NT2/D1 (cell line): ENCODE measurements around the gene KANSL1.
"Not testable (repeated sequence)": the region's sequence is repeated elsewhere in the genome, so short reads cannot be mapped to it uniquely, and the experiment has no call there.

Experiments used
- DNase-seq: peaks from one replicate; pipeline ENCODE4 v3.0.0-alpha.2; 2011; ENCODE audit warnings: low read depth, low spot score
- H3K27me3 ChIP-seq: 2 replicates; pipeline ENCODE4 v1.6.0; 2011; ENCODE audit warnings: mild to moderate bottlenecking; ENCODE audit not compliant: insufficient read length, insufficient read depth
- H3K36me3 ChIP-seq: 2 replicates; pipeline ENCODE4 v1.6.1; 2011; ENCODE audit warnings: mild to moderate bottlenecking, low read length, mixed read lengths; ENCODE audit not compliant: insufficient read depth, insufficient read length
- H3K4me1 ChIP-seq: 2 replicates; pipeline ENCODE4 v1.5.1; 2011; ENCODE audit not compliant: insufficient read depth, insufficient read length
- H3K4me3 ChIP-seq: 2 replicates; pipeline ENCODE4 v1.5.1; 2011; ENCODE audit warnings: low read depth; ENCODE audit not compliant: insufficient read length
- H3K9ac ChIP-seq: 2 replicates; pipeline ENCODE4 v1.6.0; 2011; ENCODE audit warnings: low read depth; ENCODE audit not compliant: insufficient read length
- H3K9me3 ChIP-seq: 2 replicates; pipeline ENCODE4 v1.5.1; 2011; ENCODE audit warnings: mild to moderate bottlenecking, low read length; ENCODE audit not compliant: insufficient read depth
- SUZ12 ChIP-seq: IDR thresholded peaks from 2 replicates; pipeline ENCODE4 v1.6.1; 2011; ENCODE audit not compliant: insufficient read length, insufficient read depth; ENCODE audit errors: extremely low read depth
- YY1 ChIP-seq: IDR thresholded peaks from 2 replicates; pipeline ENCODE4 v1.6.1; 2011; ENCODE audit not compliant: insufficient read length, insufficient read depth
- ZNF274 ChIP-seq: IDR thresholded peaks from 2 replicates; pipeline ENCODE4 v1.6.1; 2011; ENCODE audit warnings: mild to moderate bottlenecking, low read depth, low read length

Gene KANSL1

DNA sequence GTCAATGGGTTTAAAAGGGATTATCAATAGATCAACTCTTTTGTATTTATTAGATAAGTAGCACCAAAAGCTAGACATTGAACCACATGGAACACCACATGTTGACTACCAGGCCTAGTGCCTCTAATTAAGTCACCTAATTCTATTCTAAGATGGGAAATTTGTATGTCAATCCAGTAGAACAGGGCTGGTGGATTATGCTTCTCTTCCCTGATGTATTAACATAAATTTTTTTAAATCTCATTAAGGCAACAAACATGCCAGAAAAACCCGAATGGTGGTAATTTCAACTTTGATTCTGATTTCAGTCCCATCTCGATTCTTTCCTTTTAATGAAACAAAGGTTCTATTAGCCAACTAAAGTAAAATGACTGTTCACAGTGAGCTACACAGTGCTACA is 92.6 kb downstream of the KANSL1 start:
- H3K4me1 ChIP-seq: no peaks in the 10 kb centered on the region
- H3K27me3 ChIP-seq: no peaks in the 10 kb centered on the region
- H3K9ac ChIP-seq: no peak overlapping the region
- H3K4me3 ChIP-seq: no peak overlapping the region
- H3K9me3 ChIP-seq: no peaks in the 10 kb centered on the region
- H3K36me3 ChIP-seq: no peaks in the 10 kb centered on the region
- no peak for DNase-seq
- TF ChIP-seq YY1: no peak
- TF ChIP-seq ZNF274: no peak
- no peak for TF ChIP-seq SUZ12

DNA sequence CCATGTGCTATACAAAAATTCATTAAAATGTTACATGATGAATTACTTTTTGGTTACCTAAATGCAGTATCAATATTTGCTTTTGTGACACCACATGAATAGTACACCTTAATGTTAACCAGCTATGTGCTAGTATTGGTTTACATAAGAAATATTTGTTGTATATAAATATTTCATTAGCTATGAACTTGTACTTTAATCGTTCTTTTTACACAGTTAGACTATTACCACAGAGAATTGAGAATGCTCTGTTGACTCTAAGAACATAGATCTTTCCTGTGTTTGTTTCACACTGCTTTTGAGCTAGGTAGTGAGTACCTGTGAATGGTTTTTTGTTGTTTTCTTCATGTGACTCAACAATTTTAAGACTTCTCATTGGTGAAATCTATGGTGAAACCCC is 93.4 kb downstream of the KANSL1 start:
- no peaks in the 10 kb centered on the region for H3K4me1 ChIP-seq
- H3K27me3 ChIP-seq: no peaks in the 10 kb centered on the region
- no peak for TF ChIP-seq YY1
- TF ChIP-seq ZNF274: no peak
- no peak for TF ChIP-seq SUZ12
- no peak for DNase-seq
- no peak overlapping the region for H3K4me3 ChIP-seq
- no peak overlapping the region for H3K9ac ChIP-seq
- H3K9me3 ChIP-seq: no peaks in the 10 kb centered on the region
- no peaks in the 10 kb centered on the region for H3K36me3 ChIP-seq

DNA sequence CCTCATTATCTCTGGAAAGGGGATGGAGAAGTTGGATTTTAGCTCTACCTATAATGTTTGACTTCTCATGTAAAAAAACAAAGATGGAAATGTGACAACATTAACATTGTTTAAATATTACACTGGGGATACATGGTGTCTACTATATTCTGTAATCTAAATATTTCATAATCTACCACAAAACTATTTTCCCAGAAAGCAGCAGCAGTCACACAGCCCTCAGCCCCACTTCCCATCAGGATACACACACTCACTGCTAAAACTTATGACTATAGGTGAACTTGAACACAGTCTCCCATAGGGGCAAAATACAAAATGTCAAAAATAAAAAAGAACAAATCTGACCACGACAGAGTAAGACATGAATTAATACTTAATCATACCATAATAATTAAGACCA is 95.7 kb downstream of the KANSL1 start:
- Histone ChIP-seq H3K36me3 (peaks cover 9% of the 10 kb centered on the region), H3K9ac (no peak overlapping the region), H3K4me1 (no peaks in the 10 kb centered on the region), H3K4me3 (no peak overlapping the region), H3K27me3 (no peaks in the 10 kb centered on the region), H3K9me3 (no peaks in the 10 kb centered on the region)
- no peak for DNase-seq
- TF ChIP-seq YY1 (no peak), ZNF274 (no peak), SUZ12 (no peak)

DNA sequence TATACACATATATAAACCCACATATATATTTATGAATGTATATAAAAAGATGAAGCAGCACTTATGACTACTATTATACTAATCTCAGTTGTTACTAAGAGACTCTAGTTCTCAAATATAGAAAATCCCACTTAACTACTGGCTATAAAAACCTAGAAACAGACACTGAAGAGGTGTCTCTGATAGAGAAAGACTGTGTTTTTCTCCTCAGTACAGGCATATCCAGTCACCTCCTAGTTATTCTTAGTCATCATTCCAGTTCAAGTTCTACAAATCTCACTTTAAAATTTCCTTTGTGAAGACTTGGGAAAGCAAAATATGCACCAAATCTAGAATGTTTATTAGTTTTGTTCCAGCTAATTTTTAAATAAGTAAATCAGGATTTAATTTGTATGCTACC is 100.2 kb downstream of the KANSL1 start:
- no peak for DNase-seq
- Histone ChIP-seq H3K4me3 (no peak overlapping the region), H3K9ac (no peak overlapping the region), H3K4me1 (no peaks in the 10 kb centered on the region), H3K27me3 (no peaks in the 10 kb centered on the region), H3K36me3 (peaks cover 33% of the 10 kb centered on the region), H3K9me3 (no peaks in the 10 kb centered on the region)
- TF ChIP-seq YY1 (no peak), ZNF274 (no peak), SUZ12 (no peak)

DNA sequence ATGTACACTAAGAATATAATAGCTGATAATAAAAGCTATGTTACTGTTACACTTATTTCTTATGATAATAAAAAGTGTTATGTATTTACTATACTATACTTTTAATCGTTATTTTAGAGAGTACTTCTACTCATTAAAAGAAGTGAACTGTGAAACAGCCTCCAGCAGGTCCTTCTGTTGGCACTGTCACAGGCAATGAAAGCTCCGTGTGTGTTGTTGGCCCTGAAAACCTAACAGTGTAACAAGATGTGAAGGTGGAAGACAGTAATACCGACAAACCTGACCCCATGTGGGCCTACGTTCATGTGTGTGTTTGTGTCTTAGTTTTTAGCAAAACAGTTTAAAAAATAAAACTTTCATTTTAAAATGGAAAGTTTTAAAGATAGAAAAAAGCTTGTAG is 102.4 kb downstream of the KANSL1 start:
- H3K9ac ChIP-seq: no peak overlapping the region
- no peaks in the 10 kb centered on the region for H3K9me3 ChIP-seq
- H3K36me3 ChIP-seq: peaks cover 37% of the 10 kb centered on the region
- TF ChIP-seq YY1: no peak
- no peak for TF ChIP-seq ZNF274
- no peak for TF ChIP-seq SUZ12
- no peak overlapping the region for H3K4me3 ChIP-seq
- H3K27me3 ChIP-seq: no peaks in the 10 kb centered on the region
- DNase-seq: no peak
- H3K4me1 ChIP-seq: no peaks in the 10 kb centered on the region

DNA sequence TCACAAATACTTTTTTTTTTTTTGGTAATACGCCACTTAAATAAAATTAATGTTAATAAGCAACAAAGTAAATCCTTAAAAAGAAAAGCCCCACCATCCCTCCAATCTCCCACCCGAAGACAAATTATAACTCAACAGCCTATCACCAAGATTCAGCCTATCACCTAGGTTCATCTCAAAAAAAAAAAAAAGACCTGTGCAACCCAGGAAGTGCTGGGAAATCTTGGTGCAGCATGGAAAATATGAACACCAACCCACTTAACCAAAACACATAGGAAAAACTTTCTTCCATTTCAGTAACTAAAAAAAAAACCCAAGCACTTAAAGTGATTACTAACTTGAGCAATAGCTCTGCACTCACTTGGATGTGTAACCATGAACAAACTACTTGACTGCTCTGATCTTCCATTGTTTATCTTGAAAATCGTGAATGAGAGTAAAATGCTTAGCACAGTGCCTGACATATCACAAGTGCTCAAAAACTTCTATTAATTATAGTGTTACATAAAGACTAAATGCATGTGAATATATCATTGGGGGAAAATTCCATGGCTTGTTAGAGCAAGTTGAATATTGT is 103.8 kb downstream of the KANSL1 start:
- no peak for DNase-seq
- Histone ChIP-seq H3K4me1 (no peaks in the 10 kb centered on the region), H3K9me3 (no peaks in the 10 kb centered on the region), H3K36me3 (peaks cover 39% of the 10 kb centered on the region), H3K27me3 (no peaks in the 10 kb centered on the region), H3K4me3 (no peak overlapping the region), H3K9ac (no peak overlapping the region)
- TF ChIP-seq YY1: no peak
- TF ChIP-seq ZNF274: no peak
- no peak for TF ChIP-seq SUZ12

DNA sequence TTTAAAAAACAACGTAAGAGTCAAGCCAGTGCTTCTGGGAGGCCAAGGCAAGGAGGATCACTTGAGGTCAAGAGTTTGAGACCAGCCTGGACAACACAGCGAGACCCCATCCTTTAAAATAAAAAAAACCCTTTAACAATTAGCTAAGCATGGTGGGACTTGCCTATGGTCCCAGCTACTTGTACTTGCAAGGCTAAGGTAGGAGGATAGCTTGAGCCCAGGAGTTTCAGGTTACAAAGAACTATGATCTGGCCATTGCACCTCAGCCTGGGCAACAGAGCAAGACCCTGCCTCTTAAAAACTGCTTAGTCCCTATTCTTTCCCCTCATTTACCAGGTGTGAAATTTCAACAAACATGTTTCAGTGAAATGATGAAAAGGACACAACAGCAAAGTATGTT is 104.6 kb downstream of the KANSL1 start:
- Histone ChIP-seq H3K9ac (no peak overlapping the region), H3K36me3 (peaks cover 32% of the 10 kb centered on the region), H3K4me1 (no peaks in the 10 kb centered on the region), H3K9me3 (no peaks in the 10 kb centered on the region), H3K27me3 (no peaks in the 10 kb centered on the region), H3K4me3 (no peak overlapping the region)
- TF ChIP-seq SUZ12 (no peak), ZNF274 (no peak), YY1 (no peak)
- DNase-seq: no peak

DNA sequence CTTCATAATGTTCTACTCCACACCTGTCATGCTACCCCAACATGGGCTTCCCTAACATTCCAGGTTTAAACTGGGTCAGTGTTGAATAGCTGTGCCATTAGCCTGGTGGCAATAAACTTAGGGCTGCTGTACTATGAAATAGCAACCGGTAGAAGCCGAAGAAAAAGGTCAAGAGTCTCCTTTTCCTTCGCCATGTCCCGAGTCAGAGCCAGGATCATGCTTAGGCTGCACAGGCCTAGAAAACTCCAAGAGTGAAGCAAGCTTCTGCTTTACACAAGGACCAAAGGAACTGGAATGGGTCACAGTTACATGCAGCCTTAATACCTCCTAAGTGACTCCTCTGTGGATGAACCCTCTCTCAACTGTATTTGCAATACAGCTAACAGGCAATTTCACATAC is 105.4 kb downstream of the KANSL1 start:
- peaks cover 32% of the 10 kb centered on the region for H3K36me3 ChIP-seq
- H3K9ac ChIP-seq, H3K4me1 ChIP-seq, DNase-seq, H3K27me3 ChIP-seq, H3K4me3 ChIP-seq, H3K9me3 ChIP-seq: not testable (repeated sequence)
